WI38 (cell line): ENCODE data around the gene GCLM.
"Not testable (repeated sequence)": the region's sequence is repeated elsewhere in the genome, so short reads cannot be mapped to it uniquely, and the experiment has no call there.

Experiments used
- H3K4me3 ChIP-seq: 2 replicates; pipeline ENCODE4 v1.5.1; 2011; ENCODE audit warnings: low read depth, mild to moderate bottlenecking, control low read depth, low read length
- TF ChIP-seq, protein P1 (sequence below): IDR thresholded peaks from 2 replicates; pipeline ENCODE4 v1.5.1; 2012; ENCODE audit warnings: low read depth, mild to moderate bottlenecking, control low read depth, low read length

GCLM gene

DNA sequence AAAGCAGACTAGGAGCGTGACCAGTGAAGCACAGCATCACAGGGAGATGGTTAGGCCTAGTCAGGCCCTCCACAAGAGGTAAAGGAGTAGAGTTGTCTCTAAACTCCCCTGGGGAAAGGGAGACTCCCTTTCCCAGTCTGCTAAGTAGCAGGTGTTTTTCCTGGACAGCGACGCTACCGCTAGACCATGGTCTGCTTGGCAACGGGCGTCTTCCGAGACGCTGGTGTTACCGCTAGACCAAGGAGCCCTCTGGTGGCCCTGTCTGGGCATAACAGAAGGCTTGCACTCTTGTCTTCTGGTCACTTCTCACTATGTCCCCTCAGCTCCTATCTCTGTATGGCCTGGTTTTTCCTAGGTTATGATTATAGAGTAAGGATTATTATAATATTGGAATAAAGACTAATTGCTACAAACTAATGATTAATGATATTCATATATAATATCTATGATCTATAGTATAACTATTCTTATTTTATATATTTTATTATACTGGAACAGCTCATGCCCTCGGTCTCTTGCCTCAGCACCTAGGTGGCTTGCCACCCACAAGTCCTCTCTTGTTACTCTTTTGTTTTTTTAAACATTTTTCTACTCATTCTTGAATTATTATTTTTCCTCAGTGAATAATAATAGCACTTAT, 58.4 kb downstream of the GCLM start:
- not testable (repeated sequence) for H3K4me3 ChIP-seq

DNA sequence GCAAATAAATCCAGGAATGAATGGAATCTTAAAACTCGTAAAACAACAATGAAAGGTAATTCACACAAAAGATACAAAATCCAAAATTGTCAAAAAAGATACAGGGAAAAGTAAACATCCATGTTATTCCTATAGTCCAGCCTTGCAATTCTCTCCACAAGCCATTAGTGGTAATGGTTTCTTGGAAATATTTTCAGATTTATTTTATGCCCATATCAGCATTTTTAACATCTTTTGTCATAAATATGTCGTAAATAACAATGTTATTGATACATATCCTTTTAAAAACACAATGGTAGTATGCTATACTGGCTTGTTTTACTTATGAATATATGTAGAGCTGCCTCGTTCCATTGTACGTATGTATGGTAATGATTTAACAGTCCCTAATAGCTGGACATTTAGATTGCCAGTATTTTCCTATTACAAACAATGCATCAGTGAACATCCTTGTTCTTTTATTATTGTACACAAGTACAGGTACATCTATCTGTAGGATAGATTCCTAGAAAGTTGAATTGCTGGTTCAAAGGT, 60.8 kb downstream of the GCLM start:
- H3K4me3 ChIP-seq = peak overlapping the region; percentile 77
- TF ChIP-seq, protein P1, sequence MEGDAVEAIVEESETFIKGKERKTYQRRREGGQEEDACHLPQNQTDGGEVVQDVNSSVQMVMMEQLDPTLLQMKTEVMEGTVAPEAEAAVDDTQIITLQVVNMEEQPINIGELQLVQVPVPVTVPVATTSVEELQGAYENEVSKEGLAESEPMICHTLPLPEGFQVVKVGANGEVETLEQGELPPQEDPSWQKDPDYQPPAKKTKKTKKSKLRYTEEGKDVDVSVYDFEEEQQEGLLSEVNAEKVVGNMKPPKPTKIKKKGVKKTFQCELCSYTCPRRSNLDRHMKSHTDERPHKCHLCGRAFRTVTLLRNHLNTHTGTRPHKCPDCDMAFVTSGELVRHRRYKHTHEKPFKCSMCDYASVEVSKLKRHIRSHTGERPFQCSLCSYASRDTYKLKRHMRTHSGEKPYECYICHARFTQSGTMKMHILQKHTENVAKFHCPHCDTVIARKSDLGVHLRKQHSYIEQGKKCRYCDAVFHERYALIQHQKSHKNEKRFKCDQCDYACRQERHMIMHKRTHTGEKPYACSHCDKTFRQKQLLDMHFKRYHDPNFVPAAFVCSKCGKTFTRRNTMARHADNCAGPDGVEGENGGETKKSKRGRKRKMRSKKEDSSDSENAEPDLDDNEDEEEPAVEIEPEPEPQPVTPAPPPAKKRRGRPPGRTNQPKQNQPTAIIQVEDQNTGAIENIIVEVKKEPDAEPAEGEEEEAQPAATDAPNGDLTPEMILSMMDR = no peak

More for the DNA sequence above, 58.4 kb downstream of the GCLM start:
- TF ChIP-seq, protein P1 = peak; percentile 38

DNA sequence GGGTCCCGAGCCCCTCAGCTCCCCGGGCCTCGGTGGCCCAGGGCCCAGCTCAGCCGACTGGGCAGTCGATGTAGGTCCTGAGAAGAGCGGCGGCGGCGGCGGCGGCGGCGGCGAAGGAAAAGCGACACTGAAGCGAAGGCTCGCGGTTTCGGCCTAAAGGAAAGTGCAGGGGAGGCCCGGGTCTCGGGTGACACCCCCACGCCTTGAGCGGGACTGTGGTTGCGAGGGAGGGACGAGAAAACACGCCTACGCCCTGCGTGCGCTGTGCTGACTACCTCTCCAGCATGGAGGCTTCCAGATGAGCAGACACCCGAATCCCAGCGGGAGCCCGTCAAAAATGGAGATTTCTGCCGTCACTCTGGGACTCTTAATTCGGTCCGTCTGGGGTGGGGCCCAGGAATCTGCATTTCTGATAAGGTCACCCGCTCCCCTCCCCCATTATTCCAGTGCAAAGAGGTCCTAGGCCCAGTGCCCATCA, 61.4 kb downstream of the GCLM start:
- peak overlapping the region; percentile 77 for H3K4me3 ChIP-seq
- TF ChIP-seq, protein P1 = no peak

DNA sequence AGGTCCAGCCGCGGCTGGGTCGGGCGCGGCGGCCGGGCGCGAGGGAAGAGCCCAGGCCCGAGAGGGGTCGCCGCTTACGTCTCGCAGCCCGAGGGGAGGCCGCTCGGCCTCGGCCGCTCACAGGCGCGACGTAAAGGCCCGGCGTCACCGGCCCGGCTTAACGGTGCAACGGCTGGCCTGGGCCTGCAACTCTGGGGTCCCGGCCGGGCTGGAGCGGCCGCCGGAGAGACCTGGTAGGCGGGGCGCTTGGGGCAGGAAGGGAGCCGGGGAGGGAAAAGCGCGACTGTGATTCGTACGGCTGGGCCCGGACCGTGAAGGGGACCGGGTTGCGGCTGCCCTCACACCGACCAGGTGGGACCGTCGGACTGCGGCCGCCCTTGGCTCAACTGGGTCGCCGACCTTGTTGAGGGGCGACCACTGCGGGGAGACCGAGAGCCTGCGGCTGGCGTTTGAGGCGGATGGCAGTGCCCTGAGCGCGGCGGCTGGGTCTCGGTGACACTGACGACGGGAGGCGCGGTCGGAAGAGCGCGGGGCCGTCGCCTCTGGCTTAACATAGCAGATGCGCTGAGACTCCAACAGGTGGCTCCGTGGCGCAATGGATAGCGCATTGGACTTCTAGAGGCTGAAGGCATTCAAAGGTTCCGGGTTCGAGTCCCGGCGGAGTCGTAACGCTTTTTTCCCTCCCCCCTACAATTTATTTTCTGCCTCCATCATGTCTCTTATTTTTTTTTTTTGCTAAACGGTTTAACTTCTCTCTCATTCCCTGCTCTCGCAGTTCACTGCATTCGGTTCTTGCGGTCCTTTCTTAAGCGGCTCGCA, 62.0 kb downstream of the GCLM start:
- TF ChIP-seq, protein P1 = no peak
- H3K4me3 ChIP-seq = peak overlapping the region; percentile 77

DNA sequence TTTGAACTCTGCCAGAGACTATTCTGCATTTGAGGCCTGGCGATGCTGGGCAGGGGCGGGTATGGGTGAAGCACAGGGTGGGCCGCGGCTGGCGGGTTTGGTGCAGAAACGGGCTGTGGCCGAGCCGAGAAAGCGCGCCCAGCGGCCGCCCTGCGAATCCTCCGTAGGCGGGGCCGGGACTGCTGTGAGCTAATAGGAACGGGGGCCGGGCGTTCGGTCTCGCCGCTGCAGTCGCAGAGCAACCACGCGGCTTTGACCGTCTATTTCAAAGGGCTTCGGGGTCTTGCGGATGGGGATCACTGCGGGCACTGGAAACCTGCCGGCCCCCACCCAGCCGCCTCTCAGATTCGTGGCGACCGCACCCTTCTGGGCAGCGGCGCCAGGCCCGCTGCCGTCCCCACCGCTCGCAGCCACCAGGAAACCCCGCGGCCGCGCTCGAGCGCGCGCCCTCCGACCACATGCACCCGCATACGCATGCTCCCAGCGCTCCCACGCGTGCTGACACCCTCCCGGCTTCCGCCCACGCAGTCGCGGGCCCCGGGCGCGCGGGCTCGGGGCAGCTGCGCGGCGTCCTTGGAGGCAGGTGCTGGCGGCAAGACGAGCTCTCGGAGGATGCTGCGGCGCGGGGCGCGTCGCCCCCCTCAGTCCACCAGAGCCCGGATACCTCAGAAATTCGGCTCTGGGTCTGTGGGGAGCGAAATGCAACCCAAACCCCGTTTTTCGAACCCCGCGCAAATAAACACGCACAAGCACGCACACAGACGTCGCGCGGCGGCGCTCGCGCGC, 62.8 kb downstream of the GCLM start:
- TF ChIP-seq, protein P1 = no peak
- H3K4me3 ChIP-seq = peak overlapping the region; percentile 77

DNA sequence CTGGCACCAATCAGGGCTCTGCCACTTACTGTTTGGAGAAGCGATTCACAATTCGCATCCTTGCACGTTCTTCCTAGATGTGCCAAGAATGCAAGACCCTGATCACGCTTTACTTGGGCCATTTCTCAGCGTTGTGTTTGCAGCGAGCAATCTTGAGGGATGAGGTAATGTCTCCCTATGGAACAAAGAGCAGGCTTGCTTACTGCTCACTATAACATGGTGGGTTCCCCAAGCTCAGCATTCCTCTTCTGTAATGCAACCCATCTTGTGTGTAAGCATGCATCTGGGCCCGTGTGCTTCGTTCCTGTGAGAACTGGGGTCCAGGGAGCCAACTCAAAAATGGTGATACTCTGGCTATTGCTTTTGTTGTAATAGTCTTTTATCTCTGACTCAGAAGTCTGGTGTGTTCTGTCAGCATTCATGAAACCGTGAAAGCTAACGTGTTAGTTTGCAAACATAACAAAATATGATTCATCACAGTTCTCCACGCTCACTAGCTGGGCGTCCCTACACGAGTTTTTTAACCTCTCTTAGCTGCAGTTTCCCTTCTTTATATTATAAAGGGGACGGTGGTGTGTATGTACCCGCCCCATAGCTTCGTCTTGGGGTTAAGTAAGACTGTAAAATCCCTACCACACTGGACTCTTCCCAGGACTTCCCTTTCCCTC, 63.6 kb downstream of the GCLM start:
- TF ChIP-seq, protein P1 = no peak
- H3K4me3 ChIP-seq = peak overlapping the region; percentile 77
